IMR-90 (cell line): ENCODE results near the gene CCSER1. TPM values are rescaled to one million over a fixed set of nuclear protein-coding genes. Genes with fewer than 3 reads are reported as not detected.

Experiments used
- ATAC-seq: fragments of 200-7000 bp; cut with Tn5 transposase; 2 replicates; pipeline ENCODE4 v1.9.1; 2020; ENCODE audit warnings: low read depth, mild to moderate bottlenecking, moderate library complexity
- BruUV-seq: library from RNA; stranded (reverse); fragments of 400-500 nt; replicated peaks from 2 replicates; lab custom pipeline; 2021; lab: Mats Ljungman, UMichigan
- CTCF ChIA-PET: fragments of 300-600 bp; formaldehyde crosslinking; extraction: SDS; loops from one replicate; lab custom pipeline; 2021; ENCODE audit warnings: antibody characterized with exemption; lab: Yijun Ruan, JAX
- POLR2A ChIA-PET: fragments of 300-600 bp; sonication (Branson Sonifier 250); formaldehyde crosslinking; loops from one replicate; lab custom pipeline; 2022; ENCODE audit warnings: antibody characterized with exemption; ENCODE audit not compliant: unreplicated experiment; lab: Charles Lee
- DNase-seq: peaks from one replicate; pipeline ENCODE4 v3.0.0; 2013
- H2AFZ ChIP-seq: replicated peaks from 2 replicates; pipeline ENCODE3; 2013; ENCODE audit warnings: low read length, mild to moderate bottlenecking; ENCODE audit not compliant: poor library complexity
- H2AK5ac ChIP-seq: 2 replicates; pipeline ENCODE4 v1.6.1; 2013; ENCODE audit warnings: low read depth, low read length, inconsistent platforms
- H2AK9ac ChIP-seq: replicated peaks from 2 replicates; pipeline ENCODE3; 2013; ENCODE audit warnings: mild to moderate bottlenecking, low read depth, low read length, moderate library complexity; ENCODE audit not compliant: poor library complexity
- H2BK120ac ChIP-seq: 2 replicates; pipeline ENCODE4 v1.6.1; 2013; ENCODE audit warnings: low read depth, low read length, inconsistent platforms
- H2BK15ac ChIP-seq: 3 replicates; pipeline ENCODE4 v1.6.1; 2013; ENCODE audit warnings: low read depth, low read length, inconsistent platforms
- H2BK20ac ChIP-seq: 2 replicates; pipeline ENCODE4 v1.6.1; 2013; ENCODE audit warnings: low read depth, mild to moderate bottlenecking, inconsistent platforms, low read length, moderate library complexity
- H2BK5ac ChIP-seq: 2 replicates; pipeline ENCODE4 v1.6.1; 2013; ENCODE audit warnings: mild to moderate bottlenecking, low read depth, low read length, inconsistent platforms; ENCODE audit not compliant: poor library complexity, severe bottlenecking
- H3K14ac ChIP-seq: replicated peaks from 2 replicates; pipeline ENCODE4 v1.6.1; 2013; ENCODE audit warnings: low read depth, low read length, inconsistent platforms
- H3K18ac ChIP-seq: 2 replicates; pipeline ENCODE4 v1.6.1; 2013; ENCODE audit warnings: low read depth, low read length, control low read depth
- H3K23ac ChIP-seq: 2 replicates; pipeline ENCODE4 v1.6.1; 2013; ENCODE audit warnings: low read depth, low read length, inconsistent platforms
- H3K27ac ChIP-seq: 2 replicates; pipeline ENCODE4 v1.5.1; 2013; ENCODE audit warnings: mild to moderate bottlenecking, control low read depth, low read length; ENCODE audit not compliant: insufficient read depth
- H3K27me3 ChIP-seq: 2 replicates; pipeline ENCODE4 v1.6.1; 2013; ENCODE audit warnings: low read length; ENCODE audit not compliant: control insufficient read depth, insufficient read depth
- H3K36me3 ChIP-seq: 2 replicates; pipeline ENCODE4 v1.6.1; 2013; ENCODE audit warnings: low read length, mixed read lengths; ENCODE audit not compliant: control insufficient read depth, insufficient read depth
- H3K4ac ChIP-seq: 2 replicates; pipeline ENCODE4 v1.6.1; 2013; ENCODE audit warnings: low read depth, low read length, inconsistent platforms
- H3K4me1 ChIP-seq: 2 replicates; pipeline ENCODE4 v1.6.1; 2013; ENCODE audit warnings: low read length, mixed read lengths; ENCODE audit not compliant: control insufficient read depth, insufficient read depth
- H3K4me2 ChIP-seq: 2 replicates; pipeline ENCODE4 v1.6.1; 2013; ENCODE audit warnings: low read depth, mild to moderate bottlenecking, control low read depth, low read length, moderate library complexity
- H3K4me3 ChIP-seq: 2 replicates; pipeline ENCODE4 v1.5.1; 2013; ENCODE audit warnings: low read depth, mild to moderate bottlenecking, control low read depth, low read length, moderate library complexity; ENCODE audit not compliant: insufficient read depth
- H3K56ac ChIP-seq: 2 replicates; pipeline ENCODE4 v1.6.1; 2013; ENCODE audit warnings: low read length, inconsistent platforms; ENCODE audit not compliant: insufficient read depth; ENCODE audit errors: extremely low read depth
- H3K79me1 ChIP-seq, 2 experiments: 2 replicates each; pipeline ENCODE4 v1.6.1; 2013; ENCODE audit warnings: low read length in 2 of 2, inconsistent platforms in 1 of 2, low read depth in 1 of 2
- H3K9ac ChIP-seq: 2 replicates; pipeline ENCODE4 v1.6.1; 2013; ENCODE audit warnings: low read depth, low read length, control low read depth
- H3K9me1 ChIP-seq: 2 replicates; pipeline ENCODE4 v1.6.1; 2013; ENCODE audit warnings: low read length, inconsistent platforms; ENCODE audit not compliant: insufficient read depth
- H3K9me3 ChIP-seq: 2 replicates; pipeline ENCODE4 v1.6.1; 2013; ENCODE audit warnings: low read length; ENCODE audit not compliant: control insufficient read depth, insufficient read depth
- H4K20me1 ChIP-seq: 2 replicates; pipeline ENCODE4 v1.6.1; 2013; ENCODE audit warnings: low read length, inconsistent platforms; ENCODE audit not compliant: insufficient read depth
- H4K5ac ChIP-seq: 2 replicates; pipeline ENCODE4 v1.6.1; 2013; ENCODE audit warnings: mild to moderate bottlenecking, low read depth, low read length, control low read depth
- H4K8ac ChIP-seq, 2 experiments: 2 replicates each; pipeline ENCODE4 v1.6.1; 2013; ENCODE audit warnings: low read depth in 2 of 2, low read length in 2 of 2, control low read depth in 1 of 2, inconsistent platforms in 1 of 2
- H4K91ac ChIP-seq: 2 replicates; pipeline ENCODE4 v1.6.1; 2013; ENCODE audit warnings: low read depth, low read length, inconsistent platforms; ENCODE audit not compliant: insufficient read depth
- CEBPB ChIP-seq: IDR thresholded peaks from 2 replicates; pipeline ENCODE4 v1.6.1; 2012; ENCODE audit warnings: low read depth, low read length, improper control_type of control experiment
- CHD1 ChIP-seq: IDR thresholded peaks from 2 replicates; pipeline ENCODE4 v1.6.1; 2012; ENCODE audit warnings: low read depth, low read length, improper control_type of control experiment
- CTCF ChIP-seq: conservative IDR thresholded peaks from 2 replicates; pipeline ENCODE4 v1.5.1; 2012; ENCODE audit warnings: mild to moderate bottlenecking, low read depth, low read length, improper control_type of control experiment
- MAFK ChIP-seq: IDR thresholded peaks from 2 replicates; pipeline ENCODE4 v1.6.1; 2012; ENCODE audit warnings: low read depth, low read length, improper control_type of control experiment
- NFE2L2 ChIP-seq: fragments of 150-350 bp; IDR thresholded peaks from 2 replicates; pipeline ENCODE4 v1.6.1; 2016; ENCODE audit warnings: low read depth, mild to moderate bottlenecking, low read length
- POLR2A ChIP-seq: IDR thresholded peaks from 2 replicates; pipeline ENCODE4 v1.6.1; 2012; ENCODE audit warnings: mild to moderate bottlenecking, low read depth, low read length
- RCOR1 ChIP-seq: IDR thresholded peaks from 2 replicates; pipeline ENCODE4 v1.6.1; 2012; ENCODE audit warnings: mild to moderate bottlenecking, low read length, improper control_type of control experiment; ENCODE audit not compliant: insufficient replicate concordance
- RFX5 ChIP-seq: IDR thresholded peaks from 2 replicates; pipeline ENCODE4 v1.8.0; 2012; ENCODE audit warnings: low read depth, mild to moderate bottlenecking, low read length, moderate library complexity
- SMC3 ChIP-seq: fragments of 150-350 bp; IDR thresholded peaks from 2 replicates; pipeline ENCODE4 v1.6.1; 2016; ENCODE audit warnings: low read depth, mild to moderate bottlenecking, antibody characterized with exemption, low read length, moderate library complexity
- WGBS, 2 experiments: methylation state at CpG; one replicate each; pipeline versions ENCODE4 v1.1.5 to v1.1.7; 2013; ENCODE audit warnings: missing lambda C conversion rate in 2 of 2; ENCODE audit not compliant: insufficient read length in 1 of 2; ENCODE audit errors: extremely low coverage in 2 of 2; 5-methylcytosine and 5-hydroxymethylcytosine counted together
- dilution Hi-C: fragments of 300-500 bp; cut with HindIII; formaldehyde crosslinking; loops from one replicate; pipeline ENCODE4 v1.14.3; 2018; ENCODE audit warnings: low sequenced_read_pairs; ENCODE audit not compliant: unreplicated experiment
- in situ Hi-C: fragments of 300-500 bp; cut with MboI; formaldehyde crosslinking; loops from 3 replicates; pipeline ENCODE4 v1.14.3; 2019; ENCODE audit warnings: low sequenced_read_pairs, inconsistent platforms, mixed read lengths
- intact Hi-C: fragments of 100-400 bp; cut with micrococcal nuclease; formaldehyde crosslinking; loops from 2 replicates; pipeline ENCODE4 v1.10.0; 2022
- polyA plus RNA-seq, 3 experiments: library from polyadenylated mRNA; depleted of rRNA; stranded (reverse); fragments of >200 nt; gene quantifications; 2 replicates each; pipeline ENCODE4 v1.2.3, GENCODE V29; 2012; ENCODE audit warnings: low replicate concordance in 1 of 3
- total RNA-seq: library from RNA; depleted of rRNA; stranded (reverse); fragments of >200 nt; gene quantifications from 2 replicates; pipeline ENCODE4 v1.2.3, GENCODE V29; 2012

CCSER1 gene
- total and polyA plus RNA-seq, 2 of the 4 experiments (the other 2 are of a cell fraction) = not detected

GRCh38 chr4:90185416-90185815, 58.2 kb downstream of the CCSER1 start:
- WGBS, 2 experiments = no CpG with 5 or more reads among the region's 1 CpG

More at GRCh38 chr4:90185416-90185815, 58.2 kb downstream of the CCSER1 start:
- H3K9ac ChIP-seq = no peak overlapping the region
- H3K9me1 ChIP-seq = no peaks in the 10 kb centered on the region
- no TSS peak for BruUV-seq
- no peaks in the 10 kb centered on the region for H3K36me3 ChIP-seq
- no peaks in the 10 kb centered on the region for H3K79me1 ChIP-seq
- H2AK9ac ChIP-seq = no peak overlapping the region
- ChIA-PET POLR2A (no interaction called here), CTCF (no interaction called here)
- H4K20me1 ChIP-seq = no peaks in the 10 kb centered on the region
- H4K5ac ChIP-seq = no peak overlapping the region
- intact Hi-C loops = no loop called here
- H3K27ac ChIP-seq = no peak overlapping the region
- H2BK5ac ChIP-seq = no peak overlapping the region
- H3K9me3 ChIP-seq = no peaks in the 10 kb centered on the region
- DNase-seq (no peak), ATAC-seq (no peak)
- H2AFZ ChIP-seq = no peak overlapping the region
- H2BK120ac ChIP-seq = no peak overlapping the region
- no peak overlapping the region for H3K14ac ChIP-seq
- TF ChIP-seq SMC3 (no peak), MAFK (no peak), NFE2L2 (no peak), RCOR1 (no peak), CHD1 (no peak), RFX5 (no peak), POLR2A (no peak), CEBPB (no peak), CTCF (no peak)
- H4K91ac ChIP-seq = no peak overlapping the region
- in situ Hi-C loops = no loop called here
- no peak overlapping the region for H3K4me3 ChIP-seq
- no peaks in the 10 kb centered on the region for H3K4me1 ChIP-seq
- no peak overlapping the region for H4K8ac ChIP-seq
- no peak overlapping the region for H3K4ac ChIP-seq
- no peak overlapping the region for H2BK20ac ChIP-seq
- H2BK15ac ChIP-seq = no peak overlapping the region
- no peaks in the 10 kb centered on the region for H3K27me3 ChIP-seq
- no peak overlapping the region for H3K4me2 ChIP-seq
- no peak overlapping the region for H2AK5ac ChIP-seq
- dilution Hi-C loops = no loop called here
- no peak overlapping the region for H3K56ac ChIP-seq
- no peak overlapping the region for H3K18ac ChIP-seq
- no peak overlapping the region for H3K23ac ChIP-seq
